HL-60 (cell line): ENCODE results near the gene ABCF2.

Experiments
- DNase-seq, 2 experiments: peaks; one replicate each; pipeline ENCODE4 v3.0.0-alpha.2; 2010 to 2020; ENCODE audit warnings: low read depth in 1 of 2, low spot score in 1 of 2
- H3K27ac ChIP-seq: fragments of 250-450 bp; sonication (Bioruptor Pico); replicated peaks from 2 replicates; pipeline ENCODE4 v1.5.1; 2020; ENCODE audit warnings: mild to moderate bottlenecking, moderate library complexity
- H3K27me3 ChIP-seq: fragments of 250-450 bp; sonication (Bioruptor Pico); 2 replicates; pipeline ENCODE4 v1.5.1; 2021; ENCODE audit warnings: mild to moderate bottlenecking, moderate library complexity; ENCODE audit not compliant: insufficient read depth, poor library complexity, severe bottlenecking
- H3K4me3 ChIP-seq: replicated peaks from 2 replicates; pipeline ENCODE4 v1.5.1; 2011; ENCODE audit warnings: mild to moderate bottlenecking, control low read depth, low read length; ENCODE audit not compliant: insufficient read depth
- GABPA ChIP-seq: IDR thresholded peaks from 2 replicates; pipeline ENCODE4 v1.6.1; 2012; ENCODE audit warnings: low read depth
- POLR2AphosphoS5 ChIP-seq: IDR thresholded peaks from 2 replicates; pipeline ENCODE4 v1.6.1; 2012; ENCODE audit warnings: low read depth
- SPI1 ChIP-seq: IDR thresholded peaks from 2 replicates; pipeline ENCODE4 v1.6.1; 2012; ENCODE audit warnings: low read depth, mild to moderate bottlenecking, borderline replicate concordance
- long read RNA-seq: library from polyadenylated mRNA; unstranded; transcript quantifications from one replicate; pipeline ENCODE4 v2.0.0, GENCODE V29; 2020
- TF ChIP-seq, protein P1 (sequence below): IDR thresholded peaks from 2 replicates; pipeline ENCODE4 v1.6.1; 2012; ENCODE audit warnings: low read depth; ENCODE audit not compliant: insufficient replicate concordance
- TF ChIP-seq, protein P2 (sequence below): IDR thresholded peaks from one replicate; pipeline ENCODE4 v1.5.1; 2011; ENCODE audit warnings: low read length, control low read depth, inconsistent platforms; ENCODE audit not compliant: insufficient read depth

ABCF2 gene
- long read RNA-seq, transcript ABCF2-201 (15 exons, 3,546 nt): major isoform, 490 of 521 reads
- long read RNA-seq, partial matches to known transcripts: 31 of 521 reads
- long read RNA-seq, other reads (novel, unspliced or antisense): 0 of 521 reads

DNA sequence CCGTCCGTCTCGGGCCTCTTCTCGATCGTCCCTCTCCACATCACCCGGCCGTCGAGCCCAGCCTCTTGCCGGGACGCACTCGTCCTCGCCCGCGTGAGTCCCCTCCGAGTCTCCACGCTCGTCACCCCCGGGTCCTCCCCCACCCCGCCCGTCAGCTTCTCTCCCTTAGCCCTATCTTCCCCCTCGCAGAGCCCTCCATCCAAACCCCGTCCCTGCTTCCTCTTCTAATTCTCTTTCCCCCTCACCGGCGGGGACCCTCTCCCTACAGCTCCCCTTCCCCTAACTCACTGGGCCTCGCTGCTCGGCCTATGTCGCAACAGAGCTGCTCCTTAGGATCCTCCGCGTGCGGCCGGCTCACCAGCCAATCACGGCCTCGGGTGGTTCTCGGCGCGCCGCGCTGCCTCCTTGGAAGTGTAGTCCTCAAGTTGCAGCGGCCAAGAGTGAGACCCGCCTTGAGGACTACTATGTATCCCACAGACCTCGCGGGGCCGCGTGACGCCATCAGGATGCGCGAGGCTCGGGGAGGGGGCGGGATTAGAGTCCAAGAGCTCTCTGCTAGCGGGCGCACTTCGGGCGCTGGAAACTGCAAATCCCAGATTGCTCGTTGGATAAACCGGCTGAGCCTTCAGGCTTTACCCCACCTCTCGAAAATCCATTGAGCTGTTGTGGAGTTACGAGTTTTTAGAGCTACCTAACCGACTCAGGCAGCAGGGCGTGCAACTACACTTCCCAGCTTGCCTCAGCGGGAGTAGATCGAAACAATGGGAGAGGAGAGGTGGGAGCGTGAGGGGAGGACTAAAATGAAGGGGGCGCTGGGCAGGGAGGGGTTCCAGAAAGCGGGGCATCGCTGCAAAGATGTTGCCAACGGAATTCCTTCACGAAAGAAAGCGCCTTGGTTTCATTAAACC, at the start of gene ABCF2:
ABCF2 (minus strand) TSS at position 331 of the 908 bp plus-strand sequence. CDS start 747 bp downstream, outside the sequence.
- TF ChIP-seq POLR2AphosphoS5: peak; percentile 79
- TF ChIP-seq, protein P1, sequence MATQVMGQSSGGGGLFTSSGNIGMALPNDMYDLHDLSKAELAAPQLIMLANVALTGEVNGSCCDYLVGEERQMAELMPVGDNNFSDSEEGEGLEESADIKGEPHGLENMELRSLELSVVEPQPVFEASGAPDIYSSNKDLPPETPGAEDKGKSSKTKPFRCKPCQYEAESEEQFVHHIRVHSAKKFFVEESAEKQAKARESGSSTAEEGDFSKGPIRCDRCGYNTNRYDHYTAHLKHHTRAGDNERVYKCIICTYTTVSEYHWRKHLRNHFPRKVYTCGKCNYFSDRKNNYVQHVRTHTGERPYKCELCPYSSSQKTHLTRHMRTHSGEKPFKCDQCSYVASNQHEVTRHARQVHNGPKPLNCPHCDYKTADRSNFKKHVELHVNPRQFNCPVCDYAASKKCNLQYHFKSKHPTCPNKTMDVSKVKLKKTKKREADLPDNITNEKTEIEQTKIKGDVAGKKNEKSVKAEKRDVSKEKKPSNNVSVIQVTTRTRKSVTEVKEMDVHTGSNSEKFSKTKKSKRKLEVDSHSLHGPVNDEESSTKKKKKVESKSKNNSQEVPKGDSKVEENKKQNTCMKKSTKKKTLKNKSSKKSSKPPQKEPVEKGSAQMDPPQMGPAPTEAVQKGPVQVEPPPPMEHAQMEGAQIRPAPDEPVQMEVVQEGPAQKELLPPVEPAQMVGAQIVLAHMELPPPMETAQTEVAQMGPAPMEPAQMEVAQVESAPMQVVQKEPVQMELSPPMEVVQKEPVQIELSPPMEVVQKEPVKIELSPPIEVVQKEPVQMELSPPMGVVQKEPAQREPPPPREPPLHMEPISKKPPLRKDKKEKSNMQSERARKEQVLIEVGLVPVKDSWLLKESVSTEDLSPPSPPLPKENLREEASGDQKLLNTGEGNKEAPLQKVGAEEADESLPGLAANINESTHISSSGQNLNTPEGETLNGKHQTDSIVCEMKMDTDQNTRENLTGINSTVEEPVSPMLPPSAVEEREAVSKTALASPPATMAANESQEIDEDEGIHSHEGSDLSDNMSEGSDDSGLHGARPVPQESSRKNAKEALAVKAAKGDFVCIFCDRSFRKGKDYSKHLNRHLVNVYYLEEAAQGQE: no peak
- TF ChIP-seq, protein P2, sequence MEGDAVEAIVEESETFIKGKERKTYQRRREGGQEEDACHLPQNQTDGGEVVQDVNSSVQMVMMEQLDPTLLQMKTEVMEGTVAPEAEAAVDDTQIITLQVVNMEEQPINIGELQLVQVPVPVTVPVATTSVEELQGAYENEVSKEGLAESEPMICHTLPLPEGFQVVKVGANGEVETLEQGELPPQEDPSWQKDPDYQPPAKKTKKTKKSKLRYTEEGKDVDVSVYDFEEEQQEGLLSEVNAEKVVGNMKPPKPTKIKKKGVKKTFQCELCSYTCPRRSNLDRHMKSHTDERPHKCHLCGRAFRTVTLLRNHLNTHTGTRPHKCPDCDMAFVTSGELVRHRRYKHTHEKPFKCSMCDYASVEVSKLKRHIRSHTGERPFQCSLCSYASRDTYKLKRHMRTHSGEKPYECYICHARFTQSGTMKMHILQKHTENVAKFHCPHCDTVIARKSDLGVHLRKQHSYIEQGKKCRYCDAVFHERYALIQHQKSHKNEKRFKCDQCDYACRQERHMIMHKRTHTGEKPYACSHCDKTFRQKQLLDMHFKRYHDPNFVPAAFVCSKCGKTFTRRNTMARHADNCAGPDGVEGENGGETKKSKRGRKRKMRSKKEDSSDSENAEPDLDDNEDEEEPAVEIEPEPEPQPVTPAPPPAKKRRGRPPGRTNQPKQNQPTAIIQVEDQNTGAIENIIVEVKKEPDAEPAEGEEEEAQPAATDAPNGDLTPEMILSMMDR: no peak
- TF ChIP-seq SPI1: no peak
- H3K27ac ChIP-seq: peak within 1 kb of the TSS; percentile 61
- peak; percentile 98 to 99 for DNase-seq
- peak within 1 kb of the TSS; percentile 86 for H3K4me3 ChIP-seq
- no peaks in the 10 kb centered on the region for H3K27me3 ChIP-seq

GRCh38 chr7:151275813-151276577, 49.0 kb upstream of the ABCF2 start:
- Histone ChIP-seq H3K27me3 (no peaks in the 10 kb centered on the region), H3K27ac (no peak overlapping the region), H3K4me3 (peak overlapping the region; percentile 43; the same call in 1 of the 2 replicates)
- TF ChIP-seq POLR2AphosphoS5 (no peak), GABPA (no peak), SPI1 (no peak)
- TF ChIP-seq, protein P2: no peak
- TF ChIP-seq, protein P1: no peak
- DNase-seq: no peak

GRCh38 chr7:151274936-151275812, 48.2 kb upstream of the ABCF2 start:
- H3K27ac ChIP-seq: peak overlapping the region; percentile 57
- no peak for DNase-seq
- no peaks in the 10 kb centered on the region for H3K27me3 ChIP-seq
- H3K4me3 ChIP-seq: no peak overlapping the region
- no peak for TF ChIP-seq SPI1
- no peak for TF ChIP-seq POLR2AphosphoS5
- TF ChIP-seq, protein P1: no peak
